ENCODE data around the gene SDCBP2. TPM values are rescaled to one million over a fixed set of nuclear protein-coding genes. Genes with fewer than 3 reads are reported as not detected.

SDCBP2 gene
- polyA plus RNA-seq, 2 of the 4 experiments (the other 2 are of a cell fraction) = 0.35 to 0.58 TPM

GRCh38 chr20:1291191-1291741 is 37.7 kb downstream of the SDCBP2 start:
- TF ChIP-seq HDAC2 (IDR thresholded peaks at IDR 0.05) (no peak), GATA3 (IDR thresholded peaks at IDR 0.05; ENCODE audit: borderline replicate concordance) (no peak), NR3C1 (IDR thresholded peaks at IDR 0.05) (no peak), MAZ (IDR thresholded peaks at IDR 0.05; ENCODE audit: borderline replicate concordance, low read depth, low read length) (no peak)
- CTCF ChIA-PET = interaction anchor here (0.9 to 1.8 kb wide), 4 partner anchors 45 to 213 kb away, joined by 3 to 4 read pairs (median 4); no protein-coding TSS in a partner anchor
- Histone ChIP-seq H3K4me1 (no peaks in the 10 kb centered on the region), H3K9me3 (no peaks in the 10 kb centered on the region), H3K4me3 (no peak overlapping the region), H3K27ac (no peak overlapping the region), H3K4me2 (no peak overlapping the region)
- 71% methylated on average over 5 of the region's 5 CpGs for WGBS (ENCODE audit: missing lambda C conversion rate)
- FAIRE-seq = no peak
- no peak for ATAC-seq
- POLR2A ChIA-PET = no interaction called here
- no peak for DNase-seq (ENCODE audit: low read depth in 1 of 2, low spot score in 1 of 2)

GRCh38 chr20:1287787-1288569 is 41.0 kb downstream of the SDCBP2 start:
- Histone ChIP-seq H3K9me3 (no peaks in the 10 kb centered on the region), H3K27ac (no peak overlapping the region), H3K4me2 (no peak overlapping the region), H3K4me3 (no peak overlapping the region), H3K4me1 (no peaks in the 10 kb centered on the region)
- ChIA-PET CTCF (interaction anchor here (0.6 to 2.6 kb wide), 6 partner anchors 10 to 216 kb away, joined by 3 to 9 read pairs (median 4); no protein-coding TSS in a partner anchor), POLR2A (interaction anchor here (0.7 kb wide), 1 partner anchor 22 kb away, joined by 8 read pairs; no protein-coding TSS in a partner anchor)
- TF ChIP-seq SREBF2 (IDR thresholded peaks at IDR 0.05) (no peak), MYC (IDR thresholded peaks at IDR 0.05; ENCODE audit: borderline replicate concordance, low read length) (no peak), KDM1A (IDR thresholded peaks at IDR 0.05; ENCODE audit: low read depth) (no peak), RFX5 (IDR thresholded peaks at IDR 0.05) (no peak)
- WGBS (ENCODE audit: missing lambda C conversion rate) = 81% methylated on average over 11 of the region's 11 CpGs
- FAIRE-seq = no peak
- no peak for ATAC-seq
- DNase-seq (ENCODE audit: low read depth in 1 of 2, low spot score in 1 of 2) = no peak

- Histone ChIP-seq H3K9me3 (no peaks in the 10 kb centered on the region), H3K4me1 (no peaks in the 10 kb centered on the region), H3K4me3 (no peak overlapping the region), H3K27ac (no peak overlapping the region), H3K4me2 (no peak overlapping the region)
- no peak for DNase-seq (ENCODE audit: low read depth in 1 of 2, low spot score in 1 of 2)
- ChIA-PET POLR2A (no interaction called here), CTCF (interaction anchor here (0.7 to 1.9 kb wide), 7 partner anchors 8 to 1166 kb away, joined by 3 to 8 read pairs (median 4); no protein-coding TSS in a partner anchor)
- WGBS (ENCODE audit: missing lambda C conversion rate) = 86% methylated on average over 1 of the region's 1 CpG
- FAIRE-seq = no peak
- ATAC-seq = no peak
- TF ChIP-seq HES2 (IDR thresholded peaks at IDR 0.05) (no peak), EP300 (IDR thresholded peaks at IDR 0.05) (no peak), HOXB5 (CRISPR knock-in tag; IDR thresholded peaks at IDR 0.05) (no peak), EHMT2 (IDR thresholded peaks at IDR 0.05; ENCODE audit: low read depth) (no peak), CBX8 (IDR thresholded peaks at IDR 0.05) (no peak), HMGXB4 (CRISPR knock-in tag; IDR thresholded peaks at IDR 0.05; ENCODE audit: borderline replicate concordance) (no peak), HDAC2 (IDR thresholded peaks at IDR 0.05) (no peak), POLR2AphosphoS2 (conservative IDR thresholded peaks at IDR 0.05; ENCODE audit: low read length) (no peak), JUN (IDR thresholded peaks at IDR 0.05) (no peak), RCOR1 (IDR thresholded peaks at IDR 0.05; ENCODE audit: low read depth, low read length) (no peak), CBX2 (IDR thresholded peaks at IDR 0.05; ENCODE audit: borderline replicate concordance, low read depth) (no peak), NR3C1 (IDR thresholded peaks at IDR 0.05) (no peak)
Observed at GRCh38 chr20:1287306-1287705, 41.6 kb downstream of the SDCBP2 start.
